DND-41 (cell line): ENCODE data around the gene ATP6V0B.

Experiments used
- EZH2 ChIP-seq: IDR thresholded peaks from 3 replicates; pipeline ENCODE4 v1.6.1; 2012; ENCODE audit warnings: borderline replicate concordance, low read depth, mild to moderate bottlenecking, moderate library complexity, low read length, inconsistent platforms; ENCODE audit not compliant: severe bottlenecking
- TF ChIP-seq, protein P1 (sequence below): IDR thresholded peaks from 2 replicates; pipeline ENCODE4 v1.5.1; 2012; ENCODE audit warnings: borderline replicate concordance, low read length, moderate library complexity, mild to moderate bottlenecking; ENCODE audit not compliant: poor library complexity, severe bottlenecking; ENCODE audit errors: extremely low read depth

DNA sequence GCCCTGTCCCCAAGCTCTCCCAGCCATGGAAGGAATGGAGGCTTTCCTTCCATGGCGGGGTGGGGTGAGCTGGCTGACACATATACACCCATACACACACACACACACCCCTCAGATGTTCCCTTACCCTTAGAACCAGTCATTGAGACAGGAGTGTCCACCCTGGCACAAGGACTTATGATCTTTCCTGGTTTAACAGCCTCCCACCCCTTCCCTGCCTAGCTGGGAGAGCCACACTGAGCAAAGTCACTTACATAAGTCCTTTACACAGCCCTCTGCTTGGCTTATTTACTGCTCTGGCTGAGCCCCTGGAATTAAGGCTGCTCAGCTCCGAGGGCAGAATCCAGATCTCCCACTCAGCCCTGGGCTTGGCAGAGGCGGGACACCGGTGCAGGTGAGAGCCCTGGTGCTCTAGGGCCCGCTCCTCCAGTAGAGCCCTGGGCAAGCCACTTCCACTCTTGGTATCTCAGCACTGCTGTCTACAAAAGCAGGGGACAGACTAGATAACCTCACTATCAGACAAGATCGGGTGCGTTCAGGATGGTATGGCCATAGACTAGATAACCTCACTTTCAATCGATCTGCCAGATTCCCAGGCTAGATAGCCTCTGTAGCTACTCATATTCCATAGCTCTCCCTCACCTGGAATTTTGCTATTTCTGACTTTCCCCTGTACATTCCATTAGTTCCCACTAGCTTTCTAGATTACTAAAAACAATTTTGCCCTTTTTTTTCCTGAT lies 39.8 kb downstream of the ATP6V0B start:
- TF ChIP-seq, protein P1, sequence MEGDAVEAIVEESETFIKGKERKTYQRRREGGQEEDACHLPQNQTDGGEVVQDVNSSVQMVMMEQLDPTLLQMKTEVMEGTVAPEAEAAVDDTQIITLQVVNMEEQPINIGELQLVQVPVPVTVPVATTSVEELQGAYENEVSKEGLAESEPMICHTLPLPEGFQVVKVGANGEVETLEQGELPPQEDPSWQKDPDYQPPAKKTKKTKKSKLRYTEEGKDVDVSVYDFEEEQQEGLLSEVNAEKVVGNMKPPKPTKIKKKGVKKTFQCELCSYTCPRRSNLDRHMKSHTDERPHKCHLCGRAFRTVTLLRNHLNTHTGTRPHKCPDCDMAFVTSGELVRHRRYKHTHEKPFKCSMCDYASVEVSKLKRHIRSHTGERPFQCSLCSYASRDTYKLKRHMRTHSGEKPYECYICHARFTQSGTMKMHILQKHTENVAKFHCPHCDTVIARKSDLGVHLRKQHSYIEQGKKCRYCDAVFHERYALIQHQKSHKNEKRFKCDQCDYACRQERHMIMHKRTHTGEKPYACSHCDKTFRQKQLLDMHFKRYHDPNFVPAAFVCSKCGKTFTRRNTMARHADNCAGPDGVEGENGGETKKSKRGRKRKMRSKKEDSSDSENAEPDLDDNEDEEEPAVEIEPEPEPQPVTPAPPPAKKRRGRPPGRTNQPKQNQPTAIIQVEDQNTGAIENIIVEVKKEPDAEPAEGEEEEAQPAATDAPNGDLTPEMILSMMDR = no peak
- TF ChIP-seq EZH2 = no peak
